K562 (cell line): Measurements from ENCODE around the gene ZNF276. TPM values are rescaled to one million over a fixed set of nuclear protein-coding genes. Genes with fewer than 3 reads are reported as not detected.

ENCODE experiments used
- ATAC-seq: fragments of 200-7000 bp; cut with Tn5 transposase; 3 replicates; pipeline ENCODE4 v1.9.1; 2020; ENCODE audit warnings: moderate library complexity
- BruUV-seq: library from RNA; stranded (reverse); fragments of 400-500 nt; replicated peaks from 2 replicates; lab custom pipeline; 2021; lab: Mats Ljungman, UMichigan
- CTCF ChIA-PET: fragments of 300-600 bp; formaldehyde crosslinking; extraction: SDS; loops from one replicate; lab custom pipeline; 2021; ENCODE audit warnings: low intra/inter-chr PET ratio; lab: Yijun Ruan, JAX
- POLR2A ChIA-PET: fragments of 300-600, 350-650 bp; sonication (Branson Sonifier 250); formaldehyde crosslinking; extraction: SDS; loops from one replicate; lab custom pipeline; 2021; ENCODE audit warnings: antibody characterized with exemption, inconsistent platforms; lab: Yijun Ruan, JAX
- DNase-seq, 4 experiments: peaks; one replicate each; pipeline versions ENCODE4 v3.0.0 to v3.0.0-alpha.2; 2011 to 2018; ENCODE audit warnings: low spot score in 3 of 4, mixed read lengths in 3 of 4; ENCODE audit errors: extremely low read depth in 1 of 4
- FAIRE-seq: peaks from 2 replicates; lab custom pipeline; 2011; peaks lifted over from hg19 to GRCh38; lab: Jason Lieb, UNC
- H2AFZ ChIP-seq: 2 replicates; pipeline ENCODE4 v1.6.0; 2011; ENCODE audit warnings: low read depth, low read length, control low read depth, inconsistent platforms
- H3K27ac ChIP-seq: fragments of 200-600 bp; 3 replicates; pipeline ENCODE4 v1.8.0; 2011; ENCODE audit warnings: low read depth, mild to moderate bottlenecking, control low read depth, inconsistent platforms, low read length, moderate library complexity, mixed read lengths; ENCODE audit errors: extremely low read depth
- H3K27me3 ChIP-seq, 2 experiments: fragments of 300-600 bp in 1 of 2; 2 replicates in 1 of 2; 3 replicates in 1 of 2; pipeline versions ENCODE4 v1.6.0 to v1.8.0; 2011; ENCODE audit warnings: inconsistent platforms in 2 of 2, low read length in 2 of 2, mild to moderate bottlenecking in 1 of 2, mixed read lengths in 1 of 2, moderate library complexity in 1 of 2; ENCODE audit not compliant: control insufficient read depth in 2 of 2, insufficient read depth in 2 of 2
- H3K36me3 ChIP-seq: fragments of 300-600 bp; 3 replicates; pipeline ENCODE4 v1.8.0; 2011; ENCODE audit warnings: mild to moderate bottlenecking, low read length, inconsistent platforms; ENCODE audit not compliant: control insufficient read depth, insufficient read depth
- H3K4me1 ChIP-seq, 2 experiments: fragments of 200-600 bp in 1 of 2; replicated peaks in 1 of 2; 2 replicates in 1 of 2; 3 replicates in 1 of 2; pipeline versions ENCODE4 v1.5.1 to v1.8.0; 2011; ENCODE audit warnings: inconsistent platforms in 2 of 2, low read length in 2 of 2, mild to moderate bottlenecking in 1 of 2, mixed read lengths in 1 of 2, moderate library complexity in 1 of 2; ENCODE audit not compliant: control insufficient read depth in 2 of 2, insufficient read depth in 2 of 2
- H3K4me2 ChIP-seq: 2 replicates; pipeline ENCODE4 v1.6.1; 2011; ENCODE audit warnings: low read length, control low read depth, inconsistent platforms, mixed read lengths; ENCODE audit not compliant: insufficient read depth
- H3K4me3 ChIP-seq: fragments of 200-600 bp; sonication (generic), shearing (Covaris generic); 2 replicates; pipeline ENCODE4 v1.5.1; 2016; ENCODE audit warnings: control low read depth, inconsistent platforms
- H3K79me2 ChIP-seq: fragments of 200-600 bp; 3 replicates; pipeline ENCODE4 v1.8.0; 2011; ENCODE audit warnings: low read length, inconsistent platforms; ENCODE audit not compliant: control insufficient read depth, insufficient read depth
- H3K9ac ChIP-seq, 2 experiments: 2 replicates each; pipeline versions ENCODE4 v1.6.0 to v1.6.1; 2011; ENCODE audit warnings: low read depth in 2 of 2, low read length in 2 of 2, control low read depth in 1 of 2, inconsistent platforms in 1 of 2, mild to moderate bottlenecking in 1 of 2, mixed read lengths in 1 of 2; ENCODE audit not compliant: insufficient read depth in 1 of 2
- H3K9me1 ChIP-seq: one replicate; pipeline ENCODE4 v1.6.0; 2011; ENCODE audit warnings: inconsistent platforms, mild to moderate bottlenecking, low read length, moderate library complexity; ENCODE audit not compliant: control insufficient read depth, insufficient read depth
- H3K9me3 ChIP-seq: replicated peaks from 2 replicates; pipeline ENCODE4 v1.5.1; 2011; ENCODE audit warnings: low read depth, low read length, inconsistent platforms; ENCODE audit not compliant: control insufficient read depth, insufficient read depth
- H4K20me1 ChIP-seq: replicated peaks from 2 replicates; pipeline ENCODE4 v1.6.1; 2011; ENCODE audit warnings: low read length, inconsistent platforms, mixed read lengths; ENCODE audit not compliant: control insufficient read depth, insufficient read depth
- BCLAF1 ChIP-seq, 2 experiments: fragments of 450-650 bp in 1 of 2; IDR thresholded peaks; 2 replicates each; pipeline ENCODE4 v1.6.1; 2011 to 2017; ENCODE audit warnings: low read depth in 2 of 2, antibody characterized with exemption in 1 of 2, borderline replicate concordance in 1 of 2, low read length in 1 of 2, mild to moderate bottlenecking in 1 of 2, mixed read lengths in 1 of 2; ENCODE audit not compliant: control insufficient read depth in 1 of 2
- KDM2B ChIP-seq: fragments of 250-450 bp; sonication (Bioruptor Pico); IDR thresholded peaks from 2 replicates; pipeline ENCODE4 v1.8.0; 2021; ENCODE audit warnings: mild to moderate bottlenecking, moderate library complexity
- NR2C1 ChIP-seq, 2 experiments: fragments of 450-650 bp; IDR thresholded peaks; 2 replicates each; pipeline ENCODE4 v1.6.1; 2017; ENCODE audit warnings: mild to moderate bottlenecking in 2 of 2, antibody characterized with exemption in 1 of 2, inconsistent platforms in 1 of 2, missing compliant biosample characterization in 1 of 2, missing genetic modification characterization in 1 of 2
- SMARCE1 ChIP-seq: fragments of 450-650 bp; IDR thresholded peaks from 2 replicates; pipeline ENCODE4 v1.7.1; 2016; ENCODE audit warnings: mild to moderate bottlenecking
- SPI1 ChIP-seq: IDR thresholded peaks from 2 replicates; pipeline ENCODE4 v1.6.1; 2011; ENCODE audit warnings: low read depth, low read length, control low read depth, borderline replicate concordance
- ZNF124 ChIP-seq: sonication (generic); formaldehyde crosslinking; IDR thresholded peaks from 2 replicates; pipeline ENCODE4 v1.8.1; 2022; ENCODE audit warnings: missing genetic modification reagents
- ZNF140 ChIP-seq: fragments of 250-450 bp; sonication (Bioruptor Pico); IDR thresholded peaks from 2 replicates; pipeline ENCODE4 v1.8.0; 2021; ENCODE audit warnings: moderate library complexity, mild to moderate bottlenecking, inconsistent platforms
- WGBS: fragments of 100-300 bp; shearing (Covaris generic); methylation state at CpG from one replicate; pipeline ENCODE4 v1.1.6; 2016; ENCODE audit warnings: low coverage, mixed read lengths; ENCODE audit not compliant: insufficient coverage; ENCODE audit errors: missing lambda C conversion rate; 5-methylcytosine and 5-hydroxymethylcytosine counted together
- in situ Hi-C: fragments of 300-500 bp; cut with MboI; formaldehyde crosslinking; loops from 4 replicates; pipeline ENCODE4 v1.15.0; 2018; ENCODE audit warnings: inconsistent platforms, mixed read lengths
- intact Hi-C: fragments of 100-400 bp; cut with micrococcal nuclease; formaldehyde crosslinking; loops from 2 replicates; pipeline ENCODE4 v1.14.2; 2022
- polyA plus RNA-seq, 8 experiments: library from polyadenylated mRNA; depleted of rRNA in 4 of 8; stranded (reverse) in 5 of 8; unstranded in 3 of 8; fragments of >200 nt; fragmentation: Nextera tagmentation in 2 of 8; fragmentation: Illumina TruSeq in 1 of 8; extraction: Ambion mirVana in 2 of 8; extraction: Trizol in 1 of 8; gene quantifications; 2 replicates each; pipeline versions ENCODE4 v1.2.1 to v1.2.3, GENCODE V29; 2011 to 2014; ENCODE audit warnings: inconsistent platforms in 1 of 8, missing spikeins in 1 of 8
- total RNA-seq, 7 experiments: library from RNA; depleted of rRNA in 6 of 7; stranded (reverse); fragments of >200 nt in 6 of 7; fragmentation: Illumina TruSeq in 2 of 7; extraction: Trizol in 2 of 7; gene quantifications; 2 replicates each; pipeline versions ENCODE4 v1.2.1 to v1.2.3, GENCODE V29; 2011 to 2021; ENCODE audit warnings: low replicate concordance in 1 of 7

Gene ZNF276
- total and polyA plus RNA-seq, 9 of the 15 experiments (the other 6 are each of a cell fraction or from before 2014, with no cell fraction given), result 0.49 to 43.9 (median 15.8) TPM

GRCh38 chr16:89784406-89784805 lies 63.1 kb downstream of the ZNF276 start:
- Histone ChIP-seq H3K27ac (no peak overlapping the region), H3K9me3 (no peaks in the 10 kb centered on the region), H3K4me2 (no peak overlapping the region), H2AFZ (no peak overlapping the region), H3K4me1 (peaks cover 6 to 9% of the 10 kb centered on the region in 2 experiments; a peak in 4 of 5 replicates), H3K4me3 (no peak overlapping the region), H4K20me1 (peaks cover 4% of the 10 kb centered on the region; the same call in 1 of the 2 replicates), H3K9ac (no peak overlapping the region), H3K9me1 (no peaks in the 10 kb centered on the region), H3K36me3 (peaks cover 90% of the 10 kb centered on the region; the same call in 2 of the 3 replicates), H3K79me2 (no peaks in the 10 kb centered on the region; the same call in 2 of the 3 replicates), H3K27me3 (no peaks in the 10 kb centered on the region)
- FAIRE-seq (no peak), DNase-seq (no peak), ATAC-seq (no peak)
- in situ Hi-C loops (no loop called here), intact Hi-C loops (no loop called here)
- no TSS peak for BruUV-seq
- 87% methylated on average over 6 of the region's 7 CpGs for WGBS
- ChIA-PET POLR2A (interaction anchor here (0.6 to 1.4 kb wide), 2 partner anchors 22 to 139 kb away, joined by 3 to 4 read pairs; no protein-coding TSS in a partner anchor), CTCF (no interaction called here)
- TF ChIP-seq ZNF140, result no peak
- TF ChIP-seq NR2C1 (IDR thresholded peaks at IDR 0.05), result no peak
- no peak for TF ChIP-seq NR2C1 (tag; IDR thresholded peaks at IDR 0.05)

GRCh38 chr16:89785523-89786155 lies 64.3 kb downstream of the ZNF276 start:
- Histone ChIP-seq H4K20me1 (peaks cover 4% of the 10 kb centered on the region; the same call in 1 of the 2 replicates), H3K79me2 (no peaks in the 10 kb centered on the region; the same call in 2 of the 3 replicates), H3K27me3 (no peaks in the 10 kb centered on the region), H3K36me3 (peaks cover 88% of the 10 kb centered on the region; the same call in 2 of the 3 replicates), H3K4me2 (no peak overlapping the region), H3K4me3 (no peak overlapping the region), H3K9me1 (no peaks in the 10 kb centered on the region), H3K9ac (no peak overlapping the region), H2AFZ (no peak overlapping the region), H3K27ac (no peak overlapping the region), H3K9me3 (no peaks in the 10 kb centered on the region), H3K4me1 (peaks cover 6 to 9% of the 10 kb centered on the region in 2 experiments; a peak in 4 of 5 replicates)
- 85% methylated on average over 9 of the region's 11 CpGs for WGBS
- FAIRE-seq, result no peak
- no TSS peak for BruUV-seq
- in situ Hi-C loops (no loop called here), intact Hi-C loops (no loop called here)
- no peak for DNase-seq
- ATAC-seq, result no peak
- CTCF ChIA-PET, result no interaction called here
- POLR2A ChIA-PET, result interaction anchor here (1.4 kb wide), 1 partner anchor 23 kb away, joined by 4 read pairs; no protein-coding TSS in a partner anchor
- TF ChIP-seq KDM2B (no peak), SPI1 (no peak), ZNF124 (CRISPR knock-in tag) (no peak), BCLAF1 (IDR thresholded peaks at IDR 0.05; ENCODE audit: borderline replicate concordance in 1 of 2, control insufficient read depth in 1 of 2, low read depth in 2 of 2, low read length in 1 of 2) (no peak), SMARCE1 (no peak)
